SU-DHL-6 (cell line): Measurements from ENCODE around the gene ZFHX3.

Experiments
- H2AFZ ChIP-seq: fragments of 200-600 bp; sonication (generic); 2 replicates; pipeline ENCODE4 v1.6.1; 2014; ENCODE audit warnings: low read depth, mild to moderate bottlenecking, moderate library complexity, mixed read lengths, antibody characterized with exemption, low read length; ENCODE audit not compliant: severe bottlenecking
- H3F3A ChIP-seq: fragments of 200-600 bp; shearing (Covaris generic); 2 replicates; pipeline ENCODE4 v1.6.0; 2016; ENCODE audit warnings: antibody characterized with exemption, mild to moderate bottlenecking; ENCODE audit not compliant: insufficient read depth
- H3K27ac ChIP-seq: fragments of 200-600 bp; sonication (generic); 2 replicates; pipeline ENCODE4 v1.5.1; 2016; ENCODE audit warnings: low read depth, mild to moderate bottlenecking, low read length, moderate library complexity, mixed read lengths
- H3K27me3 ChIP-seq: fragments of 200-600 bp; sonication (generic), shearing (Covaris generic); 2 replicates; pipeline ENCODE4 v1.6.0; 2014; ENCODE audit warnings: mild to moderate bottlenecking, low read length
- H3K36me3 ChIP-seq: fragments of 200-600 bp; sonication (generic); 2 replicates; pipeline ENCODE4 v1.6.1; 2014; ENCODE audit warnings: mild to moderate bottlenecking, low read length, mixed read lengths
- H3K4me2 ChIP-seq: fragments of 300-600, 200-600 bp; shearing (Covaris generic), sonication (generic); 2 replicates; pipeline ENCODE4 v1.6.0; 2014; ENCODE audit warnings: low read length, low read depth, mild to moderate bottlenecking; ENCODE audit not compliant: poor library complexity, severe bottlenecking
- H3K4me3 ChIP-seq: fragments of 200-600 bp; sonication (generic); 2 replicates; pipeline ENCODE4 v1.5.1; 2014; ENCODE audit warnings: antibody characterized with exemption, low read length, mild to moderate bottlenecking, mixed read lengths; ENCODE audit not compliant: insufficient read depth, poor library complexity, severe bottlenecking
- H3K79me2 ChIP-seq: fragments of 200-600 bp; sonication (generic); 2 replicates; pipeline ENCODE4 v1.6.1; 2014; ENCODE audit warnings: mild to moderate bottlenecking, low read length, moderate library complexity; ENCODE audit not compliant: insufficient read depth
- H3K9ac ChIP-seq: fragments of 200-600 bp; sonication (generic); 2 replicates; pipeline ENCODE4 v1.7.0; 2014; ENCODE audit warnings: mild to moderate bottlenecking, low read length
- H3K9me2 ChIP-seq: fragments of 200-600 bp; sonication (generic); replicated peaks from 2 replicates; pipeline ENCODE4 v1.6.1; 2014; ENCODE audit warnings: low read length; ENCODE audit not compliant: insufficient read depth
- H3K9me3 ChIP-seq: fragments of 200-600 bp; sonication (generic); 2 replicates; pipeline ENCODE4 v1.6.1; 2014; ENCODE audit warnings: low read length, mixed read lengths; ENCODE audit not compliant: insufficient read depth
- H4K20me1 ChIP-seq: fragments of 200-600 bp; sonication (generic); 2 replicates; pipeline ENCODE4 v1.6.1; 2014; ENCODE audit warnings: low read depth, mild to moderate bottlenecking, antibody characterized with exemption, low read length, moderate library complexity, mixed read lengths
- CTCF ChIP-seq: fragments of 200-600 bp; sonication (generic); IDR thresholded peaks from one replicate; pipeline ENCODE4 v1.5.1; 2017; ENCODE audit warnings: antibody characterized with exemption, mild to moderate bottlenecking, low read length, moderate library complexity; ENCODE audit not compliant: insufficient read depth, poor library complexity, severe bottlenecking
- EZH2phosphoT487 ChIP-seq: fragments of 200-600 bp; sonication (generic), shearing (Covaris generic); conservative IDR thresholded peaks from 2 replicates; pipeline ENCODE4 v1.6.1; 2018; ENCODE audit warnings: mild to moderate bottlenecking, antibody characterized with exemption, low read length, moderate library complexity, mixed read lengths

Gene ZFHX3

GRCh38 chr16:72764015-72764654 lies 283.8 kb downstream of the ZFHX3 start:
- Histone ChIP-seq H3K4me3 (no peak overlapping the region), H3K79me2 (no peaks in the 10 kb centered on the region), H3K9me3 (no peaks in the 10 kb centered on the region), H2AFZ (no peak overlapping the region), H3K9ac (no peak overlapping the region), H3K27ac (no peak overlapping the region), H3K4me2 (no peak overlapping the region), H4K20me1 (no peaks in the 10 kb centered on the region), H3K36me3 (no peaks in the 10 kb centered on the region), H3K27me3 (no peaks in the 10 kb centered on the region), H3K9me2 (no peaks in the 10 kb centered on the region), H3F3A (no peaks in the 10 kb centered on the region)
- no peak for TF ChIP-seq EZH2phosphoT487

- Histone ChIP-seq H4K20me1 (no peaks in the 10 kb centered on the region), H3K27ac (no peak overlapping the region)
- TF ChIP-seq CTCF (no peak), EZH2phosphoT487 (no peak)
Measured at GRCh38 chr16:72760581-72760980, 287.3 kb downstream of the ZFHX3 start.

GRCh38 chr16:72753881-72754280 lies 294.0 kb downstream of the ZFHX3 start:
- no peak overlapping the region for H3K4me3 ChIP-seq
- H3K9me2 ChIP-seq = no peaks in the 10 kb centered on the region
- no peaks in the 10 kb centered on the region for H3K36me3 ChIP-seq
- no peaks in the 10 kb centered on the region for H3K9me3 ChIP-seq
- H2AFZ ChIP-seq = no peak overlapping the region
- TF ChIP-seq CTCF = no peak
- no peaks in the 10 kb centered on the region for H3F3A ChIP-seq
- H3K9ac ChIP-seq = no peak overlapping the region
- no peaks in the 10 kb centered on the region for H3K79me2 ChIP-seq
- no peaks in the 10 kb centered on the region for H4K20me1 ChIP-seq
- H3K4me2 ChIP-seq = no peak overlapping the region
- H3K27ac ChIP-seq = no peak overlapping the region
- H3K27me3 ChIP-seq = no peaks in the 10 kb centered on the region

More at GRCh38 chr16:72760581-72760980, 287.3 kb downstream of the ZFHX3 start:
- no peaks in the 10 kb centered on the region for H3K9me3 ChIP-seq
- H3K36me3 ChIP-seq = no peaks in the 10 kb centered on the region
- H3K79me2 ChIP-seq = no peaks in the 10 kb centered on the region
- no peaks in the 10 kb centered on the region for H3F3A ChIP-seq
- no peak overlapping the region for H3K9ac ChIP-seq
- no peak overlapping the region for H2AFZ ChIP-seq
- no peaks in the 10 kb centered on the region for H3K9me2 ChIP-seq
- H3K4me2 ChIP-seq = no peak overlapping the region
- H3K4me3 ChIP-seq = no peak overlapping the region
- H3K27me3 ChIP-seq = no peaks in the 10 kb centered on the region

GRCh38 chr16:72752004-72752695 lies 295.8 kb downstream of the ZFHX3 start:
- Histone ChIP-seq H3K9me2 (no peaks in the 10 kb centered on the region), H3K27me3 (no peaks in the 10 kb centered on the region), H3F3A (no peaks in the 10 kb centered on the region), H3K4me3 (no peak overlapping the region), H3K4me2 (no peak overlapping the region), H3K9ac (no peak overlapping the region), H3K79me2 (no peaks in the 10 kb centered on the region), H4K20me1 (no peaks in the 10 kb centered on the region), H3K27ac (no peak overlapping the region), H3K36me3 (no peaks in the 10 kb centered on the region), H2AFZ (no peak overlapping the region), H3K9me3 (no peaks in the 10 kb centered on the region)
- TF ChIP-seq EZH2phosphoT487 = no peak
- no peak for TF ChIP-seq CTCF
